IMR-90 (cell line): ENCODE data around the gene AHNAK. TPM values are rescaled to one million over a fixed set of nuclear protein-coding genes. Genes with fewer than 3 reads are reported as not detected.
A peak's percentile ranks its signal among the peaks of the same experiment; 100 is the strongest.

ENCODE experiments used
- ATAC-seq: fragments of 200-7000 bp; cut with Tn5 transposase; 2 replicates; pipeline ENCODE4 v1.9.1; 2020; ENCODE audit warnings: low read depth, mild to moderate bottlenecking, moderate library complexity
- BruUV-seq: library from RNA; stranded (reverse); fragments of 400-500 nt; replicated peaks from 2 replicates; lab custom pipeline; 2021; lab: Mats Ljungman, UMichigan
- CTCF ChIA-PET: fragments of 300-600 bp; formaldehyde crosslinking; extraction: SDS; loops from one replicate; lab custom pipeline; 2021; ENCODE audit warnings: antibody characterized with exemption; lab: Yijun Ruan, JAX
- POLR2A ChIA-PET: fragments of 300-600 bp; sonication (Branson Sonifier 250); formaldehyde crosslinking; loops from one replicate; lab custom pipeline; 2022; ENCODE audit warnings: antibody characterized with exemption; ENCODE audit not compliant: unreplicated experiment; lab: Charles Lee
- DNase-seq: peaks from one replicate; pipeline ENCODE4 v3.0.0; 2013
- H2AFZ ChIP-seq: replicated peaks from 2 replicates; pipeline ENCODE3; 2013; ENCODE audit warnings: low read length, mild to moderate bottlenecking; ENCODE audit not compliant: poor library complexity
- H2AK5ac ChIP-seq: 2 replicates; pipeline ENCODE4 v1.6.1; 2013; ENCODE audit warnings: low read depth, low read length, inconsistent platforms
- H2AK9ac ChIP-seq: replicated peaks from 2 replicates; pipeline ENCODE3; 2013; ENCODE audit warnings: mild to moderate bottlenecking, low read depth, low read length, moderate library complexity; ENCODE audit not compliant: poor library complexity
- H2BK120ac ChIP-seq: 2 replicates; pipeline ENCODE4 v1.6.1; 2013; ENCODE audit warnings: low read depth, low read length, inconsistent platforms
- H2BK15ac ChIP-seq: 3 replicates; pipeline ENCODE4 v1.6.1; 2013; ENCODE audit warnings: low read depth, low read length, inconsistent platforms
- H2BK20ac ChIP-seq: 2 replicates; pipeline ENCODE4 v1.6.1; 2013; ENCODE audit warnings: low read depth, mild to moderate bottlenecking, inconsistent platforms, low read length, moderate library complexity
- H2BK5ac ChIP-seq: 2 replicates; pipeline ENCODE4 v1.6.1; 2013; ENCODE audit warnings: mild to moderate bottlenecking, low read depth, low read length, inconsistent platforms; ENCODE audit not compliant: poor library complexity, severe bottlenecking
- H3K14ac ChIP-seq: replicated peaks from 2 replicates; pipeline ENCODE4 v1.6.1; 2013; ENCODE audit warnings: low read depth, low read length, inconsistent platforms
- H3K18ac ChIP-seq: 2 replicates; pipeline ENCODE4 v1.6.1; 2013; ENCODE audit warnings: low read depth, low read length, control low read depth
- H3K23ac ChIP-seq: 2 replicates; pipeline ENCODE4 v1.6.1; 2013; ENCODE audit warnings: low read depth, low read length, inconsistent platforms
- H3K27ac ChIP-seq: 2 replicates; pipeline ENCODE4 v1.5.1; 2013; ENCODE audit warnings: mild to moderate bottlenecking, control low read depth, low read length; ENCODE audit not compliant: insufficient read depth
- H3K27me3 ChIP-seq: 2 replicates; pipeline ENCODE4 v1.6.1; 2013; ENCODE audit warnings: low read length; ENCODE audit not compliant: control insufficient read depth, insufficient read depth
- H3K36me3 ChIP-seq: 2 replicates; pipeline ENCODE4 v1.6.1; 2013; ENCODE audit warnings: low read length, mixed read lengths; ENCODE audit not compliant: control insufficient read depth, insufficient read depth
- H3K4ac ChIP-seq: 2 replicates; pipeline ENCODE4 v1.6.1; 2013; ENCODE audit warnings: low read depth, low read length, inconsistent platforms
- H3K4me1 ChIP-seq: 2 replicates; pipeline ENCODE4 v1.6.1; 2013; ENCODE audit warnings: low read length, mixed read lengths; ENCODE audit not compliant: control insufficient read depth, insufficient read depth
- H3K4me2 ChIP-seq: 2 replicates; pipeline ENCODE4 v1.6.1; 2013; ENCODE audit warnings: low read depth, mild to moderate bottlenecking, control low read depth, low read length, moderate library complexity
- H3K4me3 ChIP-seq: 2 replicates; pipeline ENCODE4 v1.5.1; 2013; ENCODE audit warnings: low read depth, mild to moderate bottlenecking, control low read depth, low read length, moderate library complexity; ENCODE audit not compliant: insufficient read depth
- H3K56ac ChIP-seq: 2 replicates; pipeline ENCODE4 v1.6.1; 2013; ENCODE audit warnings: low read length, inconsistent platforms; ENCODE audit not compliant: insufficient read depth; ENCODE audit errors: extremely low read depth
- H3K79me1 ChIP-seq, 2 experiments: 2 replicates each; pipeline ENCODE4 v1.6.1; 2013; ENCODE audit warnings: low read length in 2 of 2, inconsistent platforms in 1 of 2, low read depth in 1 of 2
- H3K9ac ChIP-seq: 2 replicates; pipeline ENCODE4 v1.6.1; 2013; ENCODE audit warnings: low read depth, low read length, control low read depth
- H3K9me1 ChIP-seq: 2 replicates; pipeline ENCODE4 v1.6.1; 2013; ENCODE audit warnings: low read length, inconsistent platforms; ENCODE audit not compliant: insufficient read depth
- H3K9me3 ChIP-seq: 2 replicates; pipeline ENCODE4 v1.6.1; 2013; ENCODE audit warnings: low read length; ENCODE audit not compliant: control insufficient read depth, insufficient read depth
- H4K20me1 ChIP-seq: 2 replicates; pipeline ENCODE4 v1.6.1; 2013; ENCODE audit warnings: low read length, inconsistent platforms; ENCODE audit not compliant: insufficient read depth
- H4K5ac ChIP-seq: 2 replicates; pipeline ENCODE4 v1.6.1; 2013; ENCODE audit warnings: mild to moderate bottlenecking, low read depth, low read length, control low read depth
- H4K8ac ChIP-seq, 2 experiments: 2 replicates each; pipeline ENCODE4 v1.6.1; 2013; ENCODE audit warnings: low read depth in 2 of 2, low read length in 2 of 2, control low read depth in 1 of 2, inconsistent platforms in 1 of 2
- H4K91ac ChIP-seq: 2 replicates; pipeline ENCODE4 v1.6.1; 2013; ENCODE audit warnings: low read depth, low read length, inconsistent platforms; ENCODE audit not compliant: insufficient read depth
- MAZ ChIP-seq: IDR thresholded peaks from 2 replicates; pipeline ENCODE4 v1.6.1; 2012; ENCODE audit warnings: low read depth, mild to moderate bottlenecking, low read length, improper control_type of control experiment, moderate library complexity, borderline replicate concordance
- POLR2A ChIP-seq: IDR thresholded peaks from 2 replicates; pipeline ENCODE4 v1.6.1; 2012; ENCODE audit warnings: mild to moderate bottlenecking, low read depth, low read length
- RFX5 ChIP-seq: IDR thresholded peaks from 2 replicates; pipeline ENCODE4 v1.8.0; 2012; ENCODE audit warnings: low read depth, mild to moderate bottlenecking, low read length, moderate library complexity
- USF2 ChIP-seq: fragments of 150-350 bp; IDR thresholded peaks from 2 replicates; pipeline ENCODE4 v1.6.1; 2017; ENCODE audit warnings: mild to moderate bottlenecking, antibody characterized with exemption, low read length, low read depth
- WGBS, 2 experiments: methylation state at CpG; one replicate each; pipeline versions ENCODE4 v1.1.5 to v1.1.7; 2013; ENCODE audit warnings: missing lambda C conversion rate in 2 of 2; ENCODE audit not compliant: insufficient read length in 1 of 2; ENCODE audit errors: extremely low coverage in 2 of 2; 5-methylcytosine and 5-hydroxymethylcytosine counted together
- dilution Hi-C: fragments of 300-500 bp; cut with HindIII; formaldehyde crosslinking; loops from one replicate; pipeline ENCODE4 v1.14.3; 2018; ENCODE audit warnings: low sequenced_read_pairs; ENCODE audit not compliant: unreplicated experiment
- in situ Hi-C: fragments of 300-500 bp; cut with MboI; formaldehyde crosslinking; loops from 3 replicates; pipeline ENCODE4 v1.14.3; 2019; ENCODE audit warnings: low sequenced_read_pairs, inconsistent platforms, mixed read lengths
- intact Hi-C: fragments of 100-400 bp; cut with micrococcal nuclease; formaldehyde crosslinking; loops from 2 replicates; pipeline ENCODE4 v1.10.0; 2022
- polyA plus RNA-seq, 3 experiments: library from polyadenylated mRNA; depleted of rRNA; stranded (reverse); fragments of >200 nt; gene quantifications; 2 replicates each; pipeline ENCODE4 v1.2.3, GENCODE V29; 2012; ENCODE audit warnings: low replicate concordance in 1 of 3
- total RNA-seq: library from RNA; depleted of rRNA; stranded (reverse); fragments of >200 nt; gene quantifications from 2 replicates; pipeline ENCODE4 v1.2.3, GENCODE V29; 2012

The AHNAK gene
- total and polyA plus RNA-seq, 2 of the 4 experiments (the other 2 are of a cell fraction): 95.1 to 695 TPM

DNA sequence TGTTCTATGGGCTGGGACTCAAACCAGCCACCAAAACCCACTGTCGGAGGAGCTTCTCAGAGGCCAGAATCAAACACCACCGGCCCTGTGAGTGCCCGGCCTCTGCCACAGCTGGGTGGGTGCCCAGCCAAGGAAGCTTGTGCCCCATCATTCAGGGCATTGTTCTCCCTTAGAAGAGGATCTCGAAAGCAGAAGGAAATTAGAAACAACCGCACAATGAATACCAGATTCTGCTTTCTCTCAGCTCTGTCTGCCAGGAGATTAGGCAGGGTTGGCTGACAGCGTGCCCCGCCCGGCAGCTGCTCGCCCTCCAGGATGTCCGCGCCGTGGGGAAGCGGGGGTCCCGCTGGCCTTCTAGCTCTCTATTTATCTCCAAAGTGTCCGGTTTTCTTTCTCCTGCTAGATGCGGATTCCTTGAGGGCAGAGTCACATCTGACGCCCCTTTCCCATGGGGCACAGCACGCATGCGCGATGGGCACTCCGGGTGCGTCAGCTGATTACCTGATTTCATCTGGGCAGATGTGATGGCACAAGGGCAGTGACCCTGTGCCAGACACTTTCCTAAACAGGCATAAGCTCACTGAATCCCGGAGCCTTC, 102.3 kb downstream of the AHNAK start:
- POLR2A ChIA-PET: interaction anchor here (0.6 kb wide), 2 partner anchors 14 to 107 kb away, joined by 3 read pairs; no protein-coding TSS in a partner anchor
- Histone ChIP-seq H4K8ac (peak overlapping the region; percentile 80 to 95), H3K9me3 (no peaks in the 10 kb centered on the region), H3K9me1 (peaks cover 20% of the 10 kb centered on the region), H2BK15ac (peak overlapping the region; percentile 94; the same call in 2 of the 3 replicates), H3K79me1 (peaks cover 0 to 28% of the 10 kb centered on the region in 2 experiments; a peak in 3 of 4 replicates), H3K27ac (peak overlapping the region; percentile 77), H2AK9ac (peak overlapping the region; percentile 94), H4K91ac (peak overlapping the region; percentile 90), H2AFZ (peak overlapping the region; percentile 93), H3K14ac (peak overlapping the region; percentile 86), H4K20me1 (no peaks in the 10 kb centered on the region), H2BK5ac (peak overlapping the region; percentile 39), H3K23ac (peak overlapping the region; percentile 86), H3K4me3 (peak overlapping the region; percentile 28; the same call in 1 of the 2 replicates), H3K4me1 (peaks cover 25% of the 10 kb centered on the region), H4K5ac (peak overlapping the region; percentile 77), H3K4ac (peak overlapping the region; percentile 91), H2BK20ac (peak overlapping the region; percentile 51), H3K4me2 (peak overlapping the region; percentile 68), H2BK120ac (peak overlapping the region; percentile 91), H3K56ac (peak overlapping the region; percentile 63), H3K36me3 (no peaks in the 10 kb centered on the region), H2AK5ac (peak overlapping the region; percentile 94), H3K9ac (peak overlapping the region; percentile 59), H3K27me3 (no peaks in the 10 kb centered on the region), H3K18ac (peak overlapping the region; percentile 66)
- WGBS, 2 experiments: 22% methylated on average over 3 of the region's 23 CpGs; no CpG with 5 or more reads in 1 of the 2 experiments
- CTCF ChIA-PET: interaction anchor here (0.6 to 1.5 kb wide), 3 partner anchors 20 to 98 kb away, joined by 3 to 7 read pairs (median 5); no protein-coding TSS in a partner anchor
- in situ Hi-C loops (no loop called here), dilution Hi-C loops (no loop called here), intact Hi-C loops (no loop called here)
- ATAC-seq (peak; percentile 77), DNase-seq (peak; percentile 75)
- TSS peak; percentile 65 for BruUV-seq
- 0 out of 2 replicates have a peak, but pooled peaks have one; percentile 4 for TF ChIP-seq MAZ
- peak; percentile 55; the same call in 1 of the 2 replicates for TF ChIP-seq USF2
- TF ChIP-seq RFX5: no peak
- TF ChIP-seq POLR2A: peak; percentile 56; the same call in 1 of the 2 replicates
